ENCODE measurements around the gene BIVM.
A peak's percentile ranks its signal among the peaks of the same experiment; 100 is the strongest.

BIVM gene

GRCh38 chr13:102862624-102863210 is 63.8 kb downstream of the BIVM start:
- TF ChIP-seq, protein P1, sequence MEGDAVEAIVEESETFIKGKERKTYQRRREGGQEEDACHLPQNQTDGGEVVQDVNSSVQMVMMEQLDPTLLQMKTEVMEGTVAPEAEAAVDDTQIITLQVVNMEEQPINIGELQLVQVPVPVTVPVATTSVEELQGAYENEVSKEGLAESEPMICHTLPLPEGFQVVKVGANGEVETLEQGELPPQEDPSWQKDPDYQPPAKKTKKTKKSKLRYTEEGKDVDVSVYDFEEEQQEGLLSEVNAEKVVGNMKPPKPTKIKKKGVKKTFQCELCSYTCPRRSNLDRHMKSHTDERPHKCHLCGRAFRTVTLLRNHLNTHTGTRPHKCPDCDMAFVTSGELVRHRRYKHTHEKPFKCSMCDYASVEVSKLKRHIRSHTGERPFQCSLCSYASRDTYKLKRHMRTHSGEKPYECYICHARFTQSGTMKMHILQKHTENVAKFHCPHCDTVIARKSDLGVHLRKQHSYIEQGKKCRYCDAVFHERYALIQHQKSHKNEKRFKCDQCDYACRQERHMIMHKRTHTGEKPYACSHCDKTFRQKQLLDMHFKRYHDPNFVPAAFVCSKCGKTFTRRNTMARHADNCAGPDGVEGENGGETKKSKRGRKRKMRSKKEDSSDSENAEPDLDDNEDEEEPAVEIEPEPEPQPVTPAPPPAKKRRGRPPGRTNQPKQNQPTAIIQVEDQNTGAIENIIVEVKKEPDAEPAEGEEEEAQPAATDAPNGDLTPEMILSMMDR (IDR thresholded peaks at IDR 0.05; ENCODE audit: control insufficient read depth, insufficient read depth, low read depth, low read length, missing control alignments) = no peak
- DNase-seq (ENCODE audit: low read depth) = no peak
- H3K4me3 ChIP-seq (ENCODE audit: control insufficient read depth, low read depth, low read length) = no peak overlapping the region

- DNase-seq (ENCODE audit: low read depth) = no peak
- TF ChIP-seq, protein P1 (IDR thresholded peaks at IDR 0.05; ENCODE audit: control insufficient read depth, insufficient read depth, low read depth, low read length, missing control alignments) = no peak
Observed at GRCh38 chr13:102863590-102863989, 64.7 kb downstream of the BIVM start.

GRCh38 chr13:102868366-102868936 is 69.5 kb downstream of the BIVM start:
- TF ChIP-seq, protein P1 (IDR thresholded peaks at IDR 0.05; ENCODE audit: control insufficient read depth, insufficient read depth, low read depth, low read length, missing control alignments) = no peak
- no peak overlapping the region for H3K4me3 ChIP-seq (ENCODE audit: control insufficient read depth, low read depth, low read length)
- no peak for DNase-seq (ENCODE audit: low read depth)

More at GRCh38 chr13:102863590-102863989, 64.7 kb downstream of the BIVM start:
- H3K4me3 ChIP-seq (ENCODE audit: control insufficient read depth, low read depth, low read length) = no peak overlapping the region

DNA sequence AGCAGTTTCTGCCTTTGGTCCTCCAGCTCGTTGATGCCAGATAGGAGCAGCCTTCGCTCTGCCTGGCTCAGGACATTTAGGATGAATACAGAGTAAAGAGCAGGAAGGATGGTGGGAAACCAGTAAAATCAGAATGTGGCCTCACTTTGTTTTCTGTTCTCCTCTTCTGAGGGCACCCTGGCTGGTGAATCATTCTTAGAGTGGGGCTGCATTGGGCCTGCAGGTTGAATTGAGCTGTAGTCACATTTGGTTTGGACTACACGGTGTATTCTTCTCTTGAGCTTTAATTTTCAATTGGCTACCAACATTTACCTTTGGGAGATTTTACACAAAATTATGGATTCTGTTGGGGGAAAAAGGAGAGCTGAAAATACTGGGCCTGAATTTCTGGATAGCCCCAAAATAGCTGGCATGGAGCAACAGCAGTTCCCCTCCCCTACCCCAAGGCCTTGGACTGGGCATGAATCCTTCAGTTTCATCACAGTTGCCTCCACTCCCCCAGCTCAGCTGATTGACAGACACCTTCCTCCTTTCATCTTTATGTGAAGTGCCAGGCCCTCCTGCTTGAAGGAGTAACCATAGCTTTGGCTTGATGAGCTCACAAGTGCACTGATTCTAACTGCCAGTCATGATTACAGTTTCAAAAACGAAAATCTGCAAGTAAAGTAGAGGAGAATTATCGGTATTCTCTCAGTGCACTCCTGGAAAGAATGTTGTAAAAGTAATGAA is 71.2 kb downstream of the BIVM start:
- no peak overlapping the region for H3K4me3 ChIP-seq (ENCODE audit: control insufficient read depth, low read depth, low read length)
- TF ChIP-seq, protein P1 (IDR thresholded peaks at IDR 0.05; ENCODE audit: control insufficient read depth, insufficient read depth, low read depth, low read length, missing control alignments) = no peak
- DNase-seq (ENCODE audit: low read depth) = no peak

DNA sequence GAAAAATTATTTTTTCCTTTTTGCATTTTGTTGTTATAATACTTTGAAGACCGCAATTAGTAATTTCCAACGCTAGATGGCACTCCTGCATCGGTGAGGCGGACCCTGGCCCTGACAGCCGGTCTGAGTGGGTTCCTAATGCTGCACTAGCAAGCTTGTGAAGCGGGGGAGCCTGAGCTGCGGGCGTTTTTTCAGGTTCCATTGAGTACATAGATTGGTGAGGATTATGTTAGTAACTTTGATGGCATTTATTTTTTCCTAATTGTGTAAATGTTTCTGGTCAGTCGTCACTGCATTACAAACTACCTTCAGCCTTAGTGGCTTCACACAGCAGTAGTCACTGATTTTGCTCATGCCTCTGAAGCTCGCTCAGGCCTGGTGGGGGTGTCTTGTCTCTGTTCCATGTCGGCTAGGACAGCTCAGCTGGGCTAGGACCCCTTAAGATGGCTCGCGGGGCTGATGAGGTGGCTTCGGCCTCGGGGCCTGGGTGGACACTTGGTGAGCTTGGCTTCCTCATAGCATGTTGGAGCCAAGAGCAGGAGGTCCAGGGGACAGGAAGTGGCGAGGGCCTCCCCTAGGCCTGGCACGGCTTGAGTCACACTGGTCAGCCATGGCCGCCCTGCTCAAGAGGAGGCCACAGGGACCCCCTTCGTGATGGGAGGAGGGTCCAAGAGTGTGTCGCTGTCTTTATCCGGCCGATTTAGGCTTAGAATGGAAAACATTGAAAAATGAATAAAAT is 71.9 kb downstream of the BIVM start:
- DNase-seq (ENCODE audit: low read depth) = no peak
- no peak overlapping the region for H3K4me3 ChIP-seq (ENCODE audit: control insufficient read depth, low read depth, low read length)
- TF ChIP-seq, protein P1 (IDR thresholded peaks at IDR 0.05; ENCODE audit: control insufficient read depth, insufficient read depth, low read depth, low read length, missing control alignments) = peak; percentile 74

DNA sequence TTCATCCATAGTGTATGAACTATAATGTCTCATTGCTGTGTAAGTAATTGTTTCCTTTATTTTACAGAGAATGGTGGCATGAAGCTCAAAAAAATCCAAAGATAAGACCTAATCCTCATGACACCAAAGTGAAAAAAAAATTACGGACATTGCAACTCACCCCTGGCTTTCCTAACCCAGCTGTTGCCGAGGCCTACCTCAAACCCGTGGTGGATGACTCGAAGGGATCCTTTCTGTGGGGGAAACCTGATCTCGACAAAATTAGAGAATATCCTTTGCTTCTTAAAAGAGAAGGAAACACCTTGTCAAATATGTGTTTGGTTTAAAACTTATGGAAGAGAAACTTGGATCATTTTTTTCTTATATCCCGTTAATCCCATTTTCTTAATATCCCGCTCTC is 73.2 kb downstream of the BIVM start:
- TF ChIP-seq, protein P1 (IDR thresholded peaks at IDR 0.05; ENCODE audit: control insufficient read depth, insufficient read depth, low read depth, low read length, missing control alignments) = no peak
- DNase-seq (ENCODE audit: low read depth) = no peak
- no peak overlapping the region for H3K4me3 ChIP-seq (ENCODE audit: control insufficient read depth, low read depth, low read length)
